Fibroblast of villous mesenchyme (primary cell): Measurements from ENCODE around the gene CPVL. TPM values are rescaled to one million over a fixed set of nuclear protein-coding genes. Genes with fewer than 3 reads are reported as not detected.
"Not testable (repeated sequence)": the region's sequence is repeated elsewhere in the genome, so short reads cannot be mapped to it uniquely, and the experiment has no call there.

Experiments used
- DNase-seq: peaks from one replicate; pipeline ENCODE4 v3.0.0-alpha.2; 2010; ENCODE audit warnings: low read depth
- H3K4me3 ChIP-seq: 2 replicates; pipeline ENCODE4 v1.5.1; 2011; ENCODE audit warnings: low read depth, mild to moderate bottlenecking, low read length
- CTCF ChIP-seq: IDR thresholded peaks from 2 replicates; pipeline ENCODE4 v1.5.1; 2012; ENCODE audit warnings: low read depth, mild to moderate bottlenecking, low read length; ENCODE audit not compliant: insufficient read depth
- total RNA-seq: library from RNA; depleted of rRNA; stranded (reverse); fragments of >200 nt; gene quantifications from 2 replicates; pipeline ENCODE4 v1.2.3, GENCODE V29; 2012

Gene CPVL
- total RNA-seq, 1 donor, result not detected

- DNase-seq, result no peak
- TF ChIP-seq CTCF, result no peak
- no peak overlapping the region for H3K4me3 ChIP-seq
Observed at GRCh38 chr7:29099896-29100847, 46.2 kb downstream of the CPVL start.

GRCh38 chr7:29096446-29096730, 49.9 kb downstream of the CPVL start:
- H3K4me3 ChIP-seq, result no peak overlapping the region
- DNase-seq, result no peak
- TF ChIP-seq CTCF, result no peak

- TF ChIP-seq CTCF, result no peak
- no peak for DNase-seq
- no peak overlapping the region for H3K4me3 ChIP-seq
Observed at GRCh38 chr7:29095631-29096445, 50.5 kb downstream of the CPVL start.

DNA sequence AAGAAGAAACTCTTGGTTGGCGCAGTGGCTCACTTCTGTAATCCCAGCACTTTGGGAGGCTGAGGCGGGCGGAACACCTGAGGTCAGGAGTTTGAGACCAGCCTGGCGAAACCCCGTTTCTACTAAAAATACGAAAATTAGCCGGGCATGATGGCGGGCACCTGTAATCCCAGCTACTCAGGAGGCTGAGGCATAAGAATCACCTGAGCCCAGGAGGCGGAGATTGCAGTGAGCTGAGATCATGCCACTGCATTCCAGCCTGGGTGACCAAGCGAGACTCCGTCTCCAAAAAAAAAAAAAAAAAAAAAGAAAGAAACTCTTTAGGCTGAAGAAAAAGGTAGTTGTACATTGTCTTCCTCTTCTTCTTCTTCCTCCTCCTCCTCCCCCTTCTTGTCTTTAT, 53.2 kb downstream of the CPVL start:
- H3K4me3 ChIP-seq, DNase-seq: not testable (repeated sequence)

- TF ChIP-seq CTCF, result peak; percentile 9
- peak; percentile 7 for DNase-seq
- H3K4me3 ChIP-seq, result peak overlapping the region; percentile 29
Observed at GRCh38 chr7:29091715-29092114, 54.6 kb downstream of the CPVL start.

DNA sequence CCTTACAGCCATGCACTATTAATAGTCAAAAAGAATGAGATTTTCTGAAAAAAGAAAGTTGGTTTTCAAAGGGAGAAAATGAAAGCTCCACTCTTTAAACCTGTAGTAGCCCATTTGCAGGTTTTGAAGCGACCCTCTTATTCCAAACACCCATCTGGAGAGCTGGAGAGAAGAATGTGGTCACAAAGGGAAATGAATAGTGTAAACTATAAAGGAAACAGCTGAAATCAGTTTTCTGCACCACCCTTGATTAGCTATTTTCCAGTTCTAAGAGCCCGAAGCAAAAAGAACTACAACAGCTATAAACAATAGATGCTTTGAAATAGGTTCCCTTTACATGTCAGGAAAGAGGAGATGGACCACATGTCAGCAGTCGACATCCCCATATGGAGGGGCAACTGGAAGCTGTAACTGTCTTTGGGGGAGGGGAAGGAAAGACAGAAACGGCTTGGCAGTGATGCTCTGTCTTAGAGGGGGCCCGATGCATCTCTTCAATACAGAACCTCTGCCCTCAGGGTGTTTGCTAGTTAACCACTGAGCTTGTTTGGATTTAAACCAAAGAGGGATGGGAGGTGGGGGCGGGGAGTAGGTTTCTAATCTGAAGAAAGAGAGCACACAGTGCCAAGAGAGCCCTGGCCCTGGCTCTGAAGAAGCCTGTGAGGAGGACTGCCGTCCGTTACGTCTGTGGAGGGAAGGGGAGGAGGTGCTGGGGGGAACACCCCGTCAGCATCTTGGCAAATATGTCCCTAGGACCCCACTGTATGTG, 55.3 kb downstream of the CPVL start:
- H3K4me3 ChIP-seq, result peak overlapping the region; percentile 29
- TF ChIP-seq CTCF, result no peak
- DNase-seq, result no peak

GRCh38 chr7:29090151-29090805, 56.1 kb downstream of the CPVL start:
- DNase-seq, result no peak
- TF ChIP-seq CTCF, result no peak
- H3K4me3 ChIP-seq, result no peak overlapping the region
